ENCODE data around the gene ABHD16A. TPM values are rescaled to one million over a fixed set of nuclear protein-coding genes. Genes with fewer than 3 reads are reported as not detected.

The ABHD16A gene
- total RNA-seq, 2 donors from 2014 or later: 49.3 to 52.8 TPM

DNA sequence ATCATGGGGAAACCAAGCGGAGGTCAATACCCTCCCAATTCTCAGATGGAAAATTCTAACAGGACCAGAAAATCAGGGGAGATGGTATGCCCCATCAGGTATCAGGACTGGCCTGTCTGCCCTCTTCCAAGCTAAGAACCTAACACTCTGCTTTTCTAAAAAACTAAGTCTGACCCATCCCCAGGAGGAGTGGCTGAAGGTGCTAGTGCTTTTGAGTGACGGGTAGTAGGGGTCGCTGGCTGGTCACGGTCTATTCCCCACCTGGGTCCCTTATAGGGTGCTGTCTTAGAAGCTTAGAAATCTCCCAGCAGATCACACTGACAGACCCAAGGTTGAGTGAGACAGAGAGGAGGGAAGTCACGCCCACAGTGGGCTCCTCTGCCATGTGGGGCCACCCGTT lies 9.6 kb downstream of the ABHD16A start:
- Histone ChIP-seq H3K4me3 (no peak overlapping the region), H3K36me3 (peaks cover 59% of the 10 kb centered on the region), H3K4me1 (ENCODE audit: control insufficient read depth in 1 of 2, low read depth in 2 of 2) (no peaks in the 10 kb centered on the region), H3K27ac (no peak overlapping the region), H3K27me3 (replicated peaks; ENCODE audit: insufficient read depth) (no peaks in the 10 kb centered on the region), H3K9me3 (no peaks in the 10 kb centered on the region)
- no peak for DNase-seq (ENCODE audit: low spot score)
- TF ChIP-seq, protein P1, sequence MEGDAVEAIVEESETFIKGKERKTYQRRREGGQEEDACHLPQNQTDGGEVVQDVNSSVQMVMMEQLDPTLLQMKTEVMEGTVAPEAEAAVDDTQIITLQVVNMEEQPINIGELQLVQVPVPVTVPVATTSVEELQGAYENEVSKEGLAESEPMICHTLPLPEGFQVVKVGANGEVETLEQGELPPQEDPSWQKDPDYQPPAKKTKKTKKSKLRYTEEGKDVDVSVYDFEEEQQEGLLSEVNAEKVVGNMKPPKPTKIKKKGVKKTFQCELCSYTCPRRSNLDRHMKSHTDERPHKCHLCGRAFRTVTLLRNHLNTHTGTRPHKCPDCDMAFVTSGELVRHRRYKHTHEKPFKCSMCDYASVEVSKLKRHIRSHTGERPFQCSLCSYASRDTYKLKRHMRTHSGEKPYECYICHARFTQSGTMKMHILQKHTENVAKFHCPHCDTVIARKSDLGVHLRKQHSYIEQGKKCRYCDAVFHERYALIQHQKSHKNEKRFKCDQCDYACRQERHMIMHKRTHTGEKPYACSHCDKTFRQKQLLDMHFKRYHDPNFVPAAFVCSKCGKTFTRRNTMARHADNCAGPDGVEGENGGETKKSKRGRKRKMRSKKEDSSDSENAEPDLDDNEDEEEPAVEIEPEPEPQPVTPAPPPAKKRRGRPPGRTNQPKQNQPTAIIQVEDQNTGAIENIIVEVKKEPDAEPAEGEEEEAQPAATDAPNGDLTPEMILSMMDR (IDR thresholded peaks at IDR 0.05): no peak
- no peak for ATAC-seq (ENCODE audit: insufficient number of reproducible peaks, low FRiP score, low read depth)

DNA sequence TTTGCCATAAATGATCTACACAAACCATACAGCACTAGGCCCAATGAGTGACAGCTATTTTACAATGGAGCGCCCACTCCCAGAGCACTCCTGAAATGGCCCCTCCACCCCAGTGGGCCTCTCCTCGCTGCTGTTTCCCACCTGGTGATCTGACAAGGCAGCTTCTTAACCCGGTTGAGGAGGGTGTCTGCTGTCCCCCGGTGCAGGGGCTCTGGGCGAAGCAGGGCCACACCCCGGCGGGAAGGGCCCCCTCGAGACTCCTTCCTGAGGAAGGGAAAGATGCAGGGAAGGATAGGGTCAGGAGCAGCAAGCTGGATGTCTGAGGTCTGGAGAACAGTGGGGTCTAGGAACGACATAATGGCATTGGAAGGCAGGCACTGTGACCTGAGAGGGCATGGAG lies 10.2 kb downstream of the ABHD16A start:
- TF ChIP-seq, protein P1 (IDR thresholded peaks at IDR 0.05): no peak
- Histone ChIP-seq H3K4me3 (no peak overlapping the region), H3K4me1 (ENCODE audit: control insufficient read depth in 1 of 2, low read depth in 2 of 2) (no peaks in the 10 kb centered on the region), H3K27me3 (replicated peaks; ENCODE audit: insufficient read depth) (no peaks in the 10 kb centered on the region), H3K27ac (no peak overlapping the region), H3K9me3 (no peaks in the 10 kb centered on the region), H3K36me3 (peaks cover 66% of the 10 kb centered on the region)
- ATAC-seq (ENCODE audit: insufficient number of reproducible peaks, low FRiP score, low read depth) (no peak), DNase-seq (ENCODE audit: low spot score) (no peak)

DNA sequence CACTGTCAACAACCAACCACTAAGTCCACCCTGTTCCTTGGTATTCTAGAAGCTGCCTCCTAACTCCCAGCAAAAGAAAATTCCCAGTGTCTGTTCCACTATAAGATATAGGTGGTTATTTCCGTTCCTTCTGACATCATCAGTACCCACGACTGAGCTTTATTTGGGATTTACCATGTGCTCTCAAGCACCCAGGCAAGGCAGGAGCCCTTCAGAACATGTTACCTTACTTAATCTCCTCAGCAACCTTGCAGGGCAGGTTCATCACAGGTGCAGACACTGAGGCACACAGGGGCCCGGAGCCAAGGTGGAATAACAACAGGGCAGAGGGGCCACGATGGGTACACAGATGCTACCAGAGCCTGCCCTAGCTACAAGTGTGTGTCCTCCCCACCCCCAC lies 10.8 kb downstream of the ABHD16A start:
- TF ChIP-seq, protein P1 (IDR thresholded peaks at IDR 0.05): no peak
- Histone ChIP-seq H3K9me3 (no peaks in the 10 kb centered on the region), H3K36me3 (peaks cover 68% of the 10 kb centered on the region), H3K27ac (no peak overlapping the region), H3K4me1 (ENCODE audit: control insufficient read depth in 1 of 2, low read depth in 2 of 2) (no peaks in the 10 kb centered on the region), H3K27me3 (replicated peaks; ENCODE audit: insufficient read depth) (no peaks in the 10 kb centered on the region), H3K4me3 (no peak overlapping the region)
- ATAC-seq (ENCODE audit: insufficient number of reproducible peaks, low FRiP score, low read depth): no peak
- DNase-seq (ENCODE audit: low spot score): no peak

DNA sequence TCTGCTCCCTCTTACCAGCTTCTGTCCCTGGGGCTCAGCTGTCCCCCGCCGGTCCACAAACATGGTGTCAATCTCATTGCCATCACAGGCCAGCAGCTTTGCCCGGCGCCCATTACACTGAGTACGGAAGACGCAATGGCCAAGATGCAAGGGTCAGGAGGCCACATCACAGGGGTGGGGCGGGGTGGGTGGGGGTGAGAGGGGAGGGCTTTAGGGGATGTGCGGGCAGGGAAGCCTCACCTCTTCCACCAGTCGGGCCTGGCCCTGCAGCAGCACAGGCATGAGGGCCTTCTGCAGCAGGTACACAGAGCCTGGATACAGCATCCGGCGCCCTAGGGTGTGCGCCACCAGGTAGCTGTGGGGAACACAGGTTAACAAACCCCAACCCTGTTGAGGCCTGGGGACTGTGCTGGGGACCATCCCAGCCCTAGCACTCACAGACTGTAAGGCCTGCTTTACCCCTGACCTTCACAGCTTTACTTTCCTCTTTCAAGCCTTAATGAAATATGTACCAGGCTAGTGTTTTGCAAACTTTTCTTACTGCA lies 11.5 kb downstream of the ABHD16A start:
- H3K36me3 ChIP-seq: peaks cover 74% of the 10 kb centered on the region

DNA sequence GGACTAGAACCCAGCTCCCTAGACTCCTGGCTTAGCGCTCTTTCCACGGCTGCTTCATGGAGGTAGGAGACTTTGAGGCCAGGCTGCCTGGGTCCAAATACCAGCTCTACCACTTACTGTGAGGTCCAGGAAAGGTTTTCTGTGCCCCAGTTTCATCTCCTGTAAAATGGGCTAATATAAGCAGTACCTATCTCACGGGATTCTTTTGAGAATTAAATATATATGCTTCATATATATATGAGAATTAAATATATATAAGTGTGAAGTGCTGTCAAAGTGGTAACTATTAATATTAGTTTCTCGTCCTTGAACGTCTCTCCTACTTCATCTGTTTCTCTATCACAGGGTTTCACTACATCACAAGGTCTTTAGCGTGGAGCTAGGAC lies 12.1 kb downstream of the ABHD16A start:
- Histone ChIP-seq H3K9me3 (no peaks in the 10 kb centered on the region), H3K27ac (no peak overlapping the region), H3K27me3 (replicated peaks; ENCODE audit: insufficient read depth) (no peaks in the 10 kb centered on the region), H3K4me1 (ENCODE audit: control insufficient read depth in 1 of 2, low read depth in 2 of 2) (no peaks in the 10 kb centered on the region), H3K4me3 (no peak overlapping the region), H3K36me3 (peaks cover 71% of the 10 kb centered on the region)
- ATAC-seq (ENCODE audit: insufficient number of reproducible peaks, low FRiP score, low read depth) (no peak), DNase-seq (ENCODE audit: low spot score) (no peak)
- TF ChIP-seq, protein P1 (IDR thresholded peaks at IDR 0.05): no peak

More for the DNA sequence above, 11.5 kb downstream of the ABHD16A start:
- TF ChIP-seq, protein P1 (IDR thresholded peaks at IDR 0.05): no peak
- H3K4me1 ChIP-seq (ENCODE audit: control insufficient read depth in 1 of 2, low read depth in 2 of 2): no peaks in the 10 kb centered on the region
- DNase-seq (ENCODE audit: low spot score): no peak
- no peaks in the 10 kb centered on the region for H3K27me3 ChIP-seq (replicated peaks; ENCODE audit: insufficient read depth)
- ATAC-seq (ENCODE audit: insufficient number of reproducible peaks, low FRiP score, low read depth): no peak
- H3K4me3 ChIP-seq: no peak overlapping the region
- no peaks in the 10 kb centered on the region for H3K9me3 ChIP-seq
- no peak overlapping the region for H3K27ac ChIP-seq

All from thoracic aorta (tissue), 2 donors.